Prostate gland (tissue), 2 donors: ENCODE measurements around the gene BMP7.

Experiments
- CTCF ChIP-seq, 4 experiments: fragments of 200-600 bp in 2 of 4; fragments of 450-650 bp in 2 of 4; sonication (generic) in 2 of 4; IDR thresholded peaks; 1 replicate in 3 of 4; 2 replicates in 1 of 4; pipeline ENCODE4 v1.5.1; 2016 to 2019; ENCODE audit warnings: antibody characterized with exemption in 4 of 4, mild to moderate bottlenecking in 2 of 4, moderate library complexity in 2 of 4
- POLR2A ChIP-seq: fragments of 450-650 bp; IDR thresholded peaks from one replicate; pipeline ENCODE4 v1.6.1; 2016; ENCODE audit warnings: antibody characterized with exemption, mild to moderate bottlenecking

GRCh38 chr20:57160985-57161384 is 105.5 kb downstream of the BMP7 start:
- TF ChIP-seq POLR2A (no peak), CTCF (IDR thresholded peaks at IDR 0.05) (no peak)
